Measurements from ENCODE around the gene PLCB1. TPM values are rescaled to one million over a fixed set of nuclear protein-coding genes. Genes with fewer than 3 reads are reported as not detected.

Gene PLCB1
- total RNA-seq, 1 experiment from 2014 or later, result not detected

DNA sequence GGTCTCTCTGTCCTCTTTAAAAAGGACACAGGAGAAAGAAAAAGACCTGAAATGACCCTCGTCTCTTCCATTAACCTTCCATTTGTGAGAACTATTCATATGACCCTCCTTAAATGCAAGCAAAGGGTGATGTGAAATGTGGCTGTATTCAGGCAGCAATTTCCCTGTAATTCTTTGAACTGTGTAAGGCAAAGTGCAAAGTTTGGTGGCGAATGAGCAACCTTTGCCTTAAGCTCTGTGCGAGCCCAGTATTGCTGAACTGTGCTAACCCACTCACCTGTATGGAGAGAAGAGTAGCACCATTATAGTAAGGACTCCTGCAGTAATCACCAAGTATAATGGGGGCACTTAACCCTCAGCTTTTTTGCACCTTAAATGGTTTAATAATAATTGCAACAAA lies 223.4 kb downstream of the PLCB1 start:
- Histone ChIP-seq H4K20me1 (ENCODE audit: insufficient read depth) (no peaks in the 10 kb centered on the region), H3K9me2 (ENCODE audit: insufficient read depth) (no peaks in the 10 kb centered on the region), H3K9me3 (ENCODE audit: insufficient read depth, low read depth) (no peaks in the 10 kb centered on the region), H3K27ac (no peak overlapping the region), H3F3A (ENCODE audit: insufficient read depth, low read depth) (no peaks in the 10 kb centered on the region), H3K79me2 (ENCODE audit: low read depth) (no peaks in the 10 kb centered on the region), H2AFZ (no peak overlapping the region), H3K4me3 (no peak overlapping the region), H3K4me2 (no peak overlapping the region), H3K36me3 (ENCODE audit: low read depth) (no peaks in the 10 kb centered on the region), H3K27me3 (ENCODE audit: insufficient read depth, low read depth) (no peaks in the 10 kb centered on the region), H3K4me1 (replicated peaks; ENCODE audit: insufficient read depth) (no peaks in the 10 kb centered on the region)
- no peak for DNase-seq
- BruUV-seq (replicated peaks), result no TSS peak
- POLR2A ChIA-PET (ENCODE audit: unreplicated experiment), result no interaction called here
- no peak for TF ChIP-seq CTCF (conservative IDR thresholded peaks at IDR 0.05)
- no peak for TF ChIP-seq EZH2 (IDR thresholded peaks at IDR 0.05; ENCODE audit: low read depth)
- intact Hi-C loops (cut with micrococcal nuclease; ENCODE audit: unreplicated experiment), result no loop called here
- CTCF ChIA-PET, result no interaction called here

- H3K4me3 ChIP-seq, result no peak overlapping the region
- H3K9me2 ChIP-seq (ENCODE audit: insufficient read depth), result no peaks in the 10 kb centered on the region
- H3K27ac ChIP-seq, result no peak overlapping the region
- H2AFZ ChIP-seq, result no peak overlapping the region
- intact Hi-C loops (cut with micrococcal nuclease; ENCODE audit: unreplicated experiment), result no loop called here
- H3K79me2 ChIP-seq (ENCODE audit: low read depth), result no peaks in the 10 kb centered on the region
- no peaks in the 10 kb centered on the region for H3F3A ChIP-seq (ENCODE audit: insufficient read depth, low read depth)
- ChIA-PET CTCF (no interaction called here), POLR2A (ENCODE audit: unreplicated experiment) (no interaction called here)
- no peak for TF ChIP-seq CTCF (conservative IDR thresholded peaks at IDR 0.05)
- no peak for TF ChIP-seq EZH2 (IDR thresholded peaks at IDR 0.05; ENCODE audit: low read depth)
- H4K20me1 ChIP-seq (ENCODE audit: insufficient read depth), result no peaks in the 10 kb centered on the region
- H3K36me3 ChIP-seq (ENCODE audit: low read depth), result no peaks in the 10 kb centered on the region
- H3K27me3 ChIP-seq (ENCODE audit: insufficient read depth, low read depth), result no peaks in the 10 kb centered on the region
- BruUV-seq (replicated peaks), result no TSS peak
- no peak for DNase-seq
- no peak overlapping the region for H3K4me2 ChIP-seq
- H3K4me1 ChIP-seq (replicated peaks; ENCODE audit: insufficient read depth), result no peaks in the 10 kb centered on the region
- no peaks in the 10 kb centered on the region for H3K9me3 ChIP-seq (ENCODE audit: insufficient read depth, low read depth)
These were observed 224.7 kb downstream of the PLCB1 start for GRCh38 chr20:8356806-8357205.

DNA sequence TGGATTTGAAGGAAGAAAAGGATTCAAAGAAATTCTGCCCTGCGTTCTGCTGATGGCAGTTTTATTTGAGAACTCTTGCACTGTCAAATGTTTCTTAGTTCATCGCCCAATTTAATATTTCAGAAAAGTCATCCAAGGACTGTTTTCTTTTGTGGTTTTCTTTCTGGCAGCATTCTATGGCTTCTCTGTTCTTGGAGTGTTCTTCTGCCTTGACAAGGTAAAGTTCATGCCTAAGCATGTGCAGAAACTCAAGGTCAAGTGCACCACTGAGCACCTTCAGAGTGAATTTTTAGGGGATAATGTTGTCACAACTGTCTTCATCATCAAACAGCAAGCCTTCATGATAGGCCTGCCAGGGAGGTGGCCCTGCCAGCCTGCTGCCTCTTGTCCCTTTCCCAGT lies 225.6 kb downstream of the PLCB1 start:
- no peaks in the 10 kb centered on the region for H4K20me1 ChIP-seq (ENCODE audit: insufficient read depth)
- H2AFZ ChIP-seq, result no peak overlapping the region
- no peak for DNase-seq
- no peak for TF ChIP-seq EZH2 (IDR thresholded peaks at IDR 0.05; ENCODE audit: low read depth)
- TF ChIP-seq CTCF (conservative IDR thresholded peaks at IDR 0.05), result no peak
- no peaks in the 10 kb centered on the region for H3F3A ChIP-seq (ENCODE audit: insufficient read depth, low read depth)
- H3K9me2 ChIP-seq (ENCODE audit: insufficient read depth), result no peaks in the 10 kb centered on the region
- no peaks in the 10 kb centered on the region for H3K9me3 ChIP-seq (ENCODE audit: insufficient read depth, low read depth)
- no peaks in the 10 kb centered on the region for H3K4me1 ChIP-seq (replicated peaks; ENCODE audit: insufficient read depth)
- H3K4me2 ChIP-seq, result no peak overlapping the region
- H3K79me2 ChIP-seq (ENCODE audit: low read depth), result no peaks in the 10 kb centered on the region
- H3K4me3 ChIP-seq, result no peak overlapping the region
- intact Hi-C loops (cut with micrococcal nuclease; ENCODE audit: unreplicated experiment), result no loop called here
- POLR2A ChIA-PET (ENCODE audit: unreplicated experiment), result no interaction called here
- H3K36me3 ChIP-seq (ENCODE audit: low read depth), result no peaks in the 10 kb centered on the region
- no peaks in the 10 kb centered on the region for H3K27me3 ChIP-seq (ENCODE audit: insufficient read depth, low read depth)
- CTCF ChIA-PET, result no interaction called here
- no TSS peak for BruUV-seq (replicated peaks)
- H3K27ac ChIP-seq, result no peak overlapping the region

Measured in PC-9 (cell line).